ENCODE data around the gene TRIM47. TPM values are rescaled to one million over a fixed set of nuclear protein-coding genes. Genes with fewer than 3 reads are reported as not detected.

The TRIM47 gene, protein sequence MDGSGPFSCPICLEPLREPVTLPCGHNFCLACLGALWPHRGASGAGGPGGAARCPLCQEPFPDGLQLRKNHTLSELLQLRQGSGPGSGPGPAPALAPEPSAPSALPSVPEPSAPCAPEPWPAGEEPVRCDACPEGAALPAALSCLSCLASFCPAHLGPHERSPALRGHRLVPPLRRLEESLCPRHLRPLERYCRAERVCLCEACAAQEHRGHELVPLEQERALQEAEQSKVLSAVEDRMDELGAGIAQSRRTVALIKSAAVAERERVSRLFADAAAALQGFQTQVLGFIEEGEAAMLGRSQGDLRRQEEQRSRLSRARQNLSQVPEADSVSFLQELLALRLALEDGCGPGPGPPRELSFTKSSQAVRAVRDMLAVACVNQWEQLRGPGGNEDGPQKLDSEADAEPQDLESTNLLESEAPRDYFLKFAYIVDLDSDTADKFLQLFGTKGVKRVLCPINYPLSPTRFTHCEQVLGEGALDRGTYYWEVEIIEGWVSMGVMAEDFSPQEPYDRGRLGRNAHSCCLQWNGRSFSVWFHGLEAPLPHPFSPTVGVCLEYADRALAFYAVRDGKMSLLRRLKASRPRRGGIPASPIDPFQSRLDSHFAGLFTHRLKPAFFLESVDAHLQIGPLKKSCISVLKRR
- total RNA-seq: 19.8 and 22.5 TPM in 2 replicates

DNA sequence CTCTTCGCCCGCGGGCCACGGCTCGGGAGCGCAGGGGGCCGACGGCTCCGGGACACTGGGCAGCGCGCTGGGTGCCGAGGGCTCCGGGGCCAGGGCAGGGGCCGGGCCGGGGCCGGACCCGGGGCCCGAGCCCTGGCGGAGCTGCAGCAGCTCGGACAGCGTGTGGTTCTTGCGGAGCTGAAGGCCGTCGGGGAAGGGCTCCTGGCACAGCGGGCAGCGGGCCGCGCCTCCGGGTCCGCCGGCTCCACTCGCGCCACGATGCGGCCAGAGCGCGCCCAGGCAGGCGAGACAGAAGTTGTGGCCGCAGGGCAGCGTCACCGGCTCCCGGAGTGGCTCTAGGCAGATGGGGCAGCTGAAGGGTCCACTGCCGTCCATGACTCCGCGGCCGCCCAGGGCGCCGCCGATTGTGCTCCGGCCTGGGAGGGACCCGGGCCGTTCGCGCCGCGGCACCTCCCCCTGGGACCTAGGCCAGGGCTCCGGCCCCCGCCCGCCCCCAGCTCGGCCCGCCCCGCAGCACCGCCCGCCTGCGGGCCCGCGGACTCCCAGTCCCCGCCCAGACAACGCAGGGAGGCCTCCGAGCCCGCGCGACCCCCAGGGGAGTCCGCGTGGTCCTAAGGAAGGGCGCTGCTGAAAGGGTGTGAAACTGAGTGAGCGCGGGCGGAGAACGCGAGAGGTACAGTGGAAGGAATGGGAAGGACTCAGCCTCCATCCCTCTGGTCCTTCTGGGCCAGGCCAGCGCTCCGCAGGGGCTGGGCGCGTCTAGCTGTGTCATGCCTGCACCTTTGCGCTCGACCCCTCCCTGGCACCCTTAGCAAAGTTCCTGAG is at the start of gene TRIM47:
Gene TRIM47, minus strand, starts transcription at position 408 of the 825 bp plus-strand sequence. Its CDS starts 33 bp downstream, at position 375.
- intact Hi-C loops (cut with micrococcal nuclease): loop anchor here (2.0 kb wide), 1 partner anchor 18 kb away; the partner anchor contains the start of gene TRIM65

DNA sequence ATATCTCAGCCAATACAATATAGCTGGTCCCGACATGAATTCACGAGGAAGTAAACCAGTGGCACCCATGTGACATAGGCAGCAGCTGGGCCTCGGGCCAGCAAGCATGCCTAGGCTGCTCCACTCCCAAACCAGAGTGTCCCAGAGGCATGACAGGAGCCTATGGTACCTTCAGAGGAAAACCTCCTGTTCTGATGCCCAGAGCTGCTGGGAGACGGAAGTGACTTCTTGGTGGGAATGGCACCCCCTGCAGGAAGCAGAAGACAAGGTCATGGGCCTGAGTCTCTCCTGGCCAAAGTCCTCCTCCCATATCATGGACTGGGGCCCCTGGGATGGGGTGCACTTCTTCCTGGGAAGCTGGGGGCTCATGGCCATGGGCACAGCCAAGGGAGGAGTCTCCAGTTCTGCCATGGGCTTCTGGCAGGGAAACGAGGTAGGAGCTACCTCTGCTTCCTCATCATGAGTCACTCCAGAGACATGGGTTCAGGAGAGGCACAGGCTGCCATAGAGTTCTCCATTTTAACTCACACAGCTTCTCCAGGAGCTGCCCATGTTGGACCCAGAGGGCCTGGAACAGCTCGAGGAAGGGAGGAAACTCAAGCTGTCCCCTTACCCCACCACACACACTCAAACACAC is 49.0 kb upstream of the TRIM47 start:
- intact Hi-C loops (cut with micrococcal nuclease): no loop called here

DNA sequence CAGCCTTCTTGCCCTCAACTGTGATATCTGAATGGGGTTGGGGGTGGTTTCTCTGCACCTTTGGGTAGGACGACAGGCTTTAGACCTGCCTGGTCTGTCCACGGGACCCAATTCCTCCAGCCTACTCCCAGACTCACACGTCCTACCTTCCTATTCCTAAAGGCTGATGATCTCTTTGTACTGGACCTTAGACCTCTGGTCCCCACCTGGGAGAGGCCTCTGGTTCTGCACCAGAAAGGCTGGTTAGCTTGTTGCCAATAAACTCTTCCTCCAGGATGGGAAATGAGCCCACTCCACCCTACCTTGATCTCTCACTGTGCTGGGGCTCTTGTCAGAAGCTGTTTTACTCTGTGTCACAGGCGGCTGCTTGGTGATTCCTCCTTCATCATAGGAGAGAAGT is 48.1 kb upstream of the TRIM47 start:
- intact Hi-C loops (cut with micrococcal nuclease): no loop called here

DNA sequence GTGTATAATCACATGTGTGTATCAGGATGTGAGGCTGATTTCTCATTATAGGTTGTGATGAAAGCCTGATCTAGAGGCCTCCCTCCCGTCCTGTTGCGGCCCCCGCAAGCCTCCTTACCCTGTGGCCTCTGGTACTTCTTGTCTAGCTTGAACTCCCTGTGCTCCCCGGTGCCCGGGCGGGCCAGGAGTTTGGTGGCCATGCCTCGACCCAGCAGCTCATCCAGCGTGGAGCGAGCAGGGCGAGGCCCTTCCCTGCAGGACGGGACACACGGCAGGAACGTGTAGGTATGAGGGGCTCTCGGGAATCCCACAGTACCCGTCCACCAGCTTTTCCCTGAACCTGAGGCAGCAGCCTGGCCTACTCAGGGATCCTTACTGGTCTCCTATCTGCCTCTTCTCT is 47.5 kb upstream of the TRIM47 start:
- intact Hi-C loops (cut with micrococcal nuclease): no loop called here

DNA sequence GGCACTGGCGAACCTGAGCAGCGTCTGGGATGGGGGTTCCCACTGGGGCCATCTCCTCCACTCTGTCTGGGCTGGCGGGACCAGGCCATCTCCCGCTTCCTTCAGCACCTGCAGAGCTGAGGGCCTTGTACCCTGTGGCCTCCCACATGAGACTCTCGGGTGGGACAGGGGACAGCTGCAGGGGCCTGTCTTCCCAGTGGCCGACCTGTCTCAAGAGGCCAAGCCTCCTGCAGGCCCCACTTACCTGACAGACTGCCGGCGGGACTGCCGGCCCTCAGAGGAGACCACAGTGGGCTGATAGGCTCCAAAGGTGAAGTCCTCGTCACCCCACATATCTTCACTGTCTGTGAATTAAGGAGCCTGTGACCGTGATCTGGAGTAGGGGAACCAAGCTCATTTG is 46.7 kb upstream of the TRIM47 start:
- intact Hi-C loops (cut with micrococcal nuclease): no loop called here

DNA sequence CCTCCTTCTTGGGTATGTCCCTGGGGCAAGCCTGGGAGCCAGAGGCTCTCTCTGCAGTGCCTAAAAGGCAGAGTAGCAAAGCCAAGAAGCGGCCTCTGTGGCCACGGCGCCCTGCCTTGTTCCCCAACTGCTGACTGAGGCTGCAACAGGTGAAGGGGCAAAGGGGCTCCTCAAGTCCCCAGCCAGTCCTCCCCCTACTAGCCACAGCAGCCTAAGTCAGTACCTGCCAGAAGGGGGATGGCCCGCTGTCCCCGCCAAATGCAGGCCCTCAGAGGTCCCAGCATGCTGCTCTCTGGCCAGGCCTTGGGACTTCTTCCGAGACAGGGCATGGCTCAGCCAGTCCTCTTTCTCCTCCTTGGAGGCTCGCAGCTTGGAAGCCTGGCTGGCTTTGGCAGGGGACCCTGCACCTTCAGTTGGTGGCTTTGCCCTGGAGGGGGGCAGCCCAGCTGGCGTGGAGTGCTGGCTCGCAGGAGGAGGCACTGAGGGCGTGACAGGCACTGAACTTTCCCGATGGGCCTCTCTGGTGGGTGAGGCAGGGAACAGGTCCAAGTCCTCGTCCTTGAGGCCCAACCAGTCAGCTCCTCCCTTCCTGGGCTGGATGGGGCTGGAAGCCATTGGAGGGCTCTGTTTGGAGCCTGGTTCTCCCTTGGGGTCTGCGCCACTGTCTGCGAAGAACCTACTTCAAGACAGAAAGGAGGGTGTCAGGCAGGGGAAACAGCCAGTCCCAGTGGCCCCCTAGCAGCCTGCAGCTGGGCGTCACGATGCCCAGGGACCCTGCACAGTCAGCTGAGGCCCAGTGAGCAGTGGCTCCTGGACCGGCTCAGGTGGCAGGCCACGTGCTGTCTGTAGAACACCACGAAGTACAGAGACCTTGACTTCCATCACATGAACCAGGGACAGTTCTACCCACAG is 44.8 kb upstream of the TRIM47 start:
- intact Hi-C loops (cut with micrococcal nuclease): no loop called here

DNA sequence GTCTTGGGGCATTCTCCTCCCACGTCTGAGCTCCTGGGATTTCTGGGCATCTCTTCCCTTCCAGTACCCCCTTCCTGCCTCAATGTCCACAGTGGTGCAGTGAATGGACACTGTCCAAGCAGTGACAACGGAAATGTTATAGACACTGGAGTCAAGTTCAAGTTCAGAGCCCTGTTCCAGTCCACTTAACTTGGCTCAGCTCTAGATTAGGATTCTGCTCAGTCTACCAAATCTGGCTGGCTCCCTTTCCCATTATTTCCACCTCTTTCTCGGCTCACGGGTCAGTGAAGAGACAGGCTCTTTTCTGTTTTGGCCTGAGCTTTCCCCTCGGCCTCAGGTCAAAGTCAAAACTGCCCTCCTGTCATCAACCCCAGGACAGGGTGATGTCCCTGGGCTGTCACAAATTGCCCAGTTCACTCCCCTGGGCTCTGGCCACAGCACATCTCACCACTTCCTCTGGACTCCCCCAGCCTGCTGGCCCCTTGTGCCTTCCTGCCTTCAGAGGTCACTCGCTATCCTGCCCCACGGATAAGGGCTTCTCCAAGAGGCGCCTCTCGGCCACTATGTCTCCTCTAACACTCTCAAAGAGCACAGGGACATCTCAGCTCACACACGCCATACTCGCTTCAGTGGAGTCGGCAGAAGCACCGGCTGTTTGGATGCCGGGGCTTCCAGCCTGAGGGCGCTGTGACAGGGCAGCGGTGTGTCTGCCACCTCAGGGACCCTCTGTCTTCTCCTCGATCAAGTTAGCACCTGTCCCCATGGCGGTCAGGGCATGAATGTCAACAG is 44.0 kb upstream of the TRIM47 start:
- intact Hi-C loops (cut with micrococcal nuclease): no loop called here

DNA sequence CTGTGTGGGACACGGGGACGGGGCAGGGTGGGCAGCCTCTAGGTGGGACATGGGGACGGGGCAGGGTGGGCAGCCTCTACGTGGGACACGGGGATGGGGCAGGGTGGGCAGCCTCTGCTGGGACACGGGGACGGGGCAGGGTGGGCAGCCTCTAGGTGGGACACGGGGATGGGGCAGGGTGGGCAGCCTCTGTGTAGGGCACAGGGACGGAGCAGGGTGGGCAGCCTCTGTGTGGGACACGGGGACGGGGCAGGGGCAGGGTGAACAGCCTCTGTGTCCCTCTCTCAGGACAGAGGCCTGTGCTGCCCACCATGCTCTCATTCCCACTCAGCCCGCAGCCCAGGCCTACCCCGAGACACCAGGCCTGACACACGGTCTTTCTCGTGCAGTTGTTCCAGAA is 43.2 kb upstream of the TRIM47 start:
- intact Hi-C loops (cut with micrococcal nuclease): no loop called here

DNA sequence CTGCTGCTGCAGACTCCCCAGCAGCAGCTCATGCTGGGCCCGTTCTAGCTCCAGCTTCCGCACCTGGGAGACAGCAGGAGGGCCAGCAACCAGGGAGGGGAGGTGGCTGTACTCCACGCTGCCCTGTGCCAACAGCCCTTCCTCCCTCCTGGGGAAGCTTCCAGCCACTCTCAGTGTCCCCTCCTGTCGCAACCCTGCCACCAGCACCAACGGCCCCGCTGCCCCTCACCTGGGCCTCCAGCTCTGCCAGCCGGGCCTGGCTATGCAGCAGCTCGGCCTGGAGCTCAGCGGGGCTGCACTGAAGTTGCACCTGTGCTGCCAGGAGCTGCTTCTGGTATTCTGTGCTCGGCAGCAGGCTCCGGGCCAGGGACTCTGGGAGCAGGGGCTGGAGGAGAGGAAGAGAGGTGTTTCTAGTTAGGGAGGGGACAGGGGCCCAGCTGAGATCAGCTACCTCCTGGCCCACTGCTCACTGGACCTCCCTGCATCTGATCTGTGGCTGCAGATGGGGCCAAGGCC is 41.7 kb upstream of the TRIM47 start:
- intact Hi-C loops (cut with micrococcal nuclease): no loop called here

DNA sequence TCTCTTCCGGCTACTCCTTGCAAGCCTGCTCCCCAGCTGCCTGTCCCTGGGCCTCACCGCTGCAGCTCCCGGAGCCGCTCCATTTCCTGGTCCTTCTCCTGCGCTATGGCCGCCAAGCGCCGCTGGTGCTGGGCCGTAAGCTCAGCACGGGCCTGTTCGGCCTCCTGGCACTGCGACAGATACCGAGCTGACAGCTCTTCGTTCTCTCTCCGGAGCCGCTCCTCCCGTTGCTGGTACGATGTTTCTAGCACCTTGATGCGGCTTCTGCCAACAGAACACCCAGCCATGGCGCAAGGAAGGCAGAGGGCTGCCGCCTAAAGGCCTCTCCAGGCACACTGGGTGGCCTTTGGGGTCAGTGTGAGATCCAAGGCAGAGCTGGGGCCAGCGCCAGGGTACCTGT is 41.2 kb upstream of the TRIM47 start:
- intact Hi-C loops (cut with micrococcal nuclease): no loop called here

DNA sequence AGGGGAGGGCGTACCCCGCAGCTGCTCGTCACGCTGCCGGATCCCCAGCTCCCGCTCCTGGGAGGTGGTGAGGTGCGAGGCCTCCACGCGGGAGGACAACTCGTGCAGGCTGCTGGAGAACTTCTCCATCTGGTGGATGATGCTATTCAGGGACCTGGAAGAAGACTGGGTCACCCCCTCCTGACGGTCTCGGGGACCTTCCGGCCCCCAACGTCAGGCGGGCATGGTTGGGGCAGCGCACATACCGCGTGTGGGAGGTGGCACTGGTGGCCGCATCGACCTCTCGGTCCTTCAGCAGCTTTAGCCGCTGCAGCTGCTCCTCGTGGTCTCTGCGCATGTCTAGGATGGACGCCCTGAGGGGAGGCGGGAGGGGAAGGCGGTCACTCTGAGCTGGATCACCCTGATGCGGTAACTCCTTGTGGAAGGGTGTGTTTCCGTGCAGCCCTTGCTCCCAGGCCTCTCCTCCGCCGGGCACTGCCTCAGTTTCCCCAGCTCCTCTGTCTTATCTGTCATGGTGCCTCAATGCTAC is 39.6 kb upstream of the TRIM47 start:
- intact Hi-C loops (cut with micrococcal nuclease): no loop called here

DNA sequence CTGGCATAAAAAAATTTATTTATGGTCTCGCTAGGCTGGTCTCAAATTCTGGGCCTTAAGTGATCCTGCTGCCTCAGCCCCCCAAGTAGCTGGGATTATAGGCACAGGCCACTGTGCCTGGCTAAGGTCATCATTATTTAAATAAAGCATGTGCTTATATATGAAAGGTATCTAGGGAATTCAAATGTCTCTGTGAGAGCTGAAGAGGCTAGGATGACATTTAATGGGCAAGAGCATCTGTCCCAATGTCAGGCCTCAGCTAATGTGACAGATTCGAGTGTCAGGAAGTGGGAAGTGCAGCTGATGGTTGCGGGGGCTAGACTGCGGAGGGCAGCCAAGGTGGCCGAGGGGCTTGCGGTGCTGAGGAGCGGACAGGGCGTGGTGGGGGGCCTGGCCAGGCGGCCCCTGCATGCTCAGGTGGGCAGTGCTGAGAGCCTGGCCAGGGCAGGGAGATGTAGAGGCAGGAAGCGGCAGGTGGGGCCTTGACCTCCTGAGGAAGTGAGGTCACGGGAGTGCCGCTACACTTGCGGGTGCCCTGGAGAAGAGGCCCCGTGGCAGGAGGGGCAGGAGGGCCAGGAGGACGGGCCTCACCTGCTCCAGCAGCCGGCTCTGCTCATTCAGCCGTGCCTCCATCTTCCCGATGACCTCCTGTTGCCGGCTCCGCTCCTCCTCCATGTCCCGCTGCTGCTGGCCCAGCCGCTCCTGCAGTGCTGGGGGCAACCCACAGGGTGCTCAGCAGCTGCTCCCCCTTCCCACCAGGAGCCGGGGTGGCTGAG is 38.9 kb upstream of the TRIM47 start:
- intact Hi-C loops (cut with micrococcal nuclease): no loop called here

DNA sequence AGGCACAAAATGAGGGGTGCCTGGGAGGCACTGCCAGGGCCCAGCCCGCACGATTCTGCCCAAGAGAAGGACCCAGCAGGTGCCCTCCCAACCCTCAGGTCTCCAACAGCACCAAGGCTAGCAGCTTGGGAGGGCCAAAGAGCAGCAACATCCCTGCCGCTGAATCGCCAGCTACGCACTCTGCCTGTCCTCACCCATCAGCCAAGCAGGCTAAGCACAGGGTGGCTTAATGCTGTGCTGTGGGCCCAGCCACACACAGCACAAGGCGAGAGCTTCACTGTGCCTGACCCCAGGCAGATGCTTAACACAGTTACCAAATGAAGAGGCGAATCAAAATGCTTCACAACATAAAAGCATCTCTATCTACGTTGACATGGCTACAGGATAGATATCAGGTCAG is 36.9 kb upstream of the TRIM47 start:
- intact Hi-C loops (cut with micrococcal nuclease): no loop called here

DNA sequence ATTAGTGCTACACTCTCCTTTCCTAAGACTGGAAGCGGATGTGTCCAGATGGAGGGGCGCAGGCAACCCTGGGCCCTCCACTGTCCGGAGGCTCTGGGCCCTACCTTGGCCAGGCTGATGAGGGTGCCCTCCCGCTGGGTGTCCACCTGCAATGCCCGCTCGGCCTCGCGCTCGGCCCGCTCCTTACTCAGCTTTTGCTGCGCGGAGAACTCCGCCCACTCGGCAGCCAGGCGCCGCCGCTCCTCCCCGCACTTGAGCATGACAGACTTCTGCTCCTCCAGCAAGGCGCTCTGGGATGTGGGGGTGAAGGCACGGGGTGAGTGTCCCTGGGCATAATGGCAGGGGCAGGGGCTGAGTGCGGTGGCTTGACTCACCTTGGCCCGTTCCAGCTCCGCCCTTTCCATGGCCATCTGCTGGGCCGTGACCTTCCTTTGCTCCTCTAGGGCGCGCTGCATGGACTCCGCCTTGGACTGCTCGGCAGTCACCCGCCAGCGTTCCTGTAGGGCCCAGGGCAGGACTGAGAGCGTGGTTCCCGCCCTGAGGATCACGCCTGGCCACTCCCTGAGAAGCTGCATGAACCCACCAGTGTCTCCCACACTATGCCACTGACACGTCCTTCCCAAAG is 36.4 kb upstream of the TRIM47 start:
- intact Hi-C loops (cut with micrococcal nuclease): no loop called here

DNA sequence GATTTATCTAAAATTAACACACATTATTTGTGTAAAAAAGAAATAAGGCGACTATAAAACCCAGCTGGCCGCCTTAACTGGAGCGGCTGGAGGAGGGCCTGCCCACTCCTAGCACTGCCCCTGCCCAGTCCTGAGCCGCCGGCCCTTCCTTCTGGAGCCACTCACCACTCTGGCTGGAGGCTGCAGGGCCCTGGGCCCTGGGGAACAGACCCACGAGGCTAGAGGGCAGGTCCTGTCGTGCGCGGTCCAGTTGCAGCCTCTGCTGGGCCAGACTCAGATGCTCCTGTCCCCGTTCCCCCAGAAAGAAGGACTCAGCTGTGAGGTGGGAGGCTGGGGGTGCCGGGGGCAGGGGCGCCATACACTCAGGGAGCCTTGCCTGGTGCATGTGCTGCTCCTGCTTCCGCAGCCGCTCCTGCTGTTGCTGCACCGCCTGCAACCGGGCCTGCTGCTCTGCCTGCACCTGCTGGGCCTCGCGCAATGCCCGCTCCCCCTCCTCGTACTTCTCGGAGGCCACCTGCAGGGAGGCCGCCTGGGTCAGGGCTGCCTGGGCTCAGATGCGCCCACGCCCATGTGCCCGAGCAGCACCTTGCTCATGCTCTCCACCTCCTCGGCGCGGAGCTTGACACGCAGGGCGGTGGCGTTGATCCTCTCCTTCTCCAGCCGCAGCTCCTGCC is 35.3 kb upstream of the TRIM47 start:
- intact Hi-C loops (cut with micrococcal nuclease): no loop called here

DNA sequence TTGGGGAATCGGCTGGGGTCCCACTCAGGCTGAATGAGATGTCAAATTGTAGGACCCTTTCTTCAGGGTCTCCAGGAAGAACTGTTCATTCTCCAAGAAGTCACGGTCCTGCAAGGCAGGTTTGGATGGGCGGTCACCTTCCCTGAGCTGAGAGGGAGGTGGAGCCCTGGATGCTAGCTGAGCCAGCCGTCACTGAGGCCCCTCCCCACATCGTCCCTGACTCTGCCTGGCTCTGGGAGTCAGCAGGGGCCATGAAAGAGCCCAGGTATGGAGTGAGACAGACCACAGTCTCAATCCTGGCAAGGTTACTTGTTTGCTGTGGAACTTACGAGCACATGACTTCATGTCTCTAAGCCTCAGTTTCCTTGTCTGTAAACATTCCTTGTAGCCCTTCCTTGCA is 32.3 kb upstream of the TRIM47 start:
- intact Hi-C loops (cut with micrococcal nuclease): no loop called here

DNA sequence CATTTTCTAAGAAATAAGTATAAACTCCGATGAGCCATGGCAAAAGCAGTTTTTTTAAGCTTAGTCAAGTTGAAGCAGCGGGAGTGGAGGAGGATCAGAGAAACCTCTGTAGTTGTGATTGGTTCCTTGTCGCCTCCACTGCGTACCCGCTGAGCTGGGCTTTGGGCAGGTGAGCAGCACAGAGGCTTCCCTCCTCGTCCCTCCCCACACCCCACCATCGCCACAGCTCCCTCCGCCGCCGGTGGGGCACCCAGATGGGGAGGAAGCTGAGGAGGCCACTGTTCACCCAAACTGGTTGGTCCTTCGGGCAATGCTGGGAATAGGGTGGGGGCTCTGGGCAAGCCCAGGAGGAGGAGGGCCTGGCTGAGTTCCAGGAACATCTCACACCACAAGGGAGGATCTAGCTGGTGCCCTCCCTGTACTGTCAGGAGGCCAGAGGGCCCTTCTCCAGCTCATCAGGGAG is 31.5 kb upstream of the TRIM47 start:
- intact Hi-C loops (cut with micrococcal nuclease): no loop called here

Data from T-helper 2 cell treated with Interferon-gamma antibody and Interleukin-4, amounts not matched to agents 100 ng/mL and 5 ng/mL, for 36 hours (primary cell).